Measurements from ENCODE around the gene FMNL2.

DNA sequence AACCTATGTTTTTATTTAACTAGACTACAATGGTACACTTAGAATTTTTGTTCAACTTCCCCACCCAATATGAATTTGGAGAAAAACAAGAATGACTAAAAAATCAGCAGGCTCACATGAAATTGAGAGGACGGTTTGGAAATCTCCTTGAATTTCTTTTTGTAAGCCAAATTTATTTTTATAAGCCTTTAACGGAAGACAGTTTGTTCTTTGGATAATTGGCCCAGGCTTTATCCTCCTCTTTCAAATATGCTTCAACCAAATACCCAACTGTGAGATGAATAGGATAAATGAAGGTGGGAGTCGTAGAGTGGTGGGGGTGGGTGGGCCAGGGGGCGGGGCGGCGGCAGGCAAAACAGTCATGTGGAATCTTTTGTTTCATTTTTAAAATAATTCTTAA is 60.6 kb downstream of the FMNL2 start:
- TF ChIP-seq, protein P1, sequence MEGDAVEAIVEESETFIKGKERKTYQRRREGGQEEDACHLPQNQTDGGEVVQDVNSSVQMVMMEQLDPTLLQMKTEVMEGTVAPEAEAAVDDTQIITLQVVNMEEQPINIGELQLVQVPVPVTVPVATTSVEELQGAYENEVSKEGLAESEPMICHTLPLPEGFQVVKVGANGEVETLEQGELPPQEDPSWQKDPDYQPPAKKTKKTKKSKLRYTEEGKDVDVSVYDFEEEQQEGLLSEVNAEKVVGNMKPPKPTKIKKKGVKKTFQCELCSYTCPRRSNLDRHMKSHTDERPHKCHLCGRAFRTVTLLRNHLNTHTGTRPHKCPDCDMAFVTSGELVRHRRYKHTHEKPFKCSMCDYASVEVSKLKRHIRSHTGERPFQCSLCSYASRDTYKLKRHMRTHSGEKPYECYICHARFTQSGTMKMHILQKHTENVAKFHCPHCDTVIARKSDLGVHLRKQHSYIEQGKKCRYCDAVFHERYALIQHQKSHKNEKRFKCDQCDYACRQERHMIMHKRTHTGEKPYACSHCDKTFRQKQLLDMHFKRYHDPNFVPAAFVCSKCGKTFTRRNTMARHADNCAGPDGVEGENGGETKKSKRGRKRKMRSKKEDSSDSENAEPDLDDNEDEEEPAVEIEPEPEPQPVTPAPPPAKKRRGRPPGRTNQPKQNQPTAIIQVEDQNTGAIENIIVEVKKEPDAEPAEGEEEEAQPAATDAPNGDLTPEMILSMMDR (IDR thresholded peaks at IDR 0.05; ENCODE audit: poor library complexity, severe bottlenecking): no peak
- TF ChIP-seq, protein P2, sequence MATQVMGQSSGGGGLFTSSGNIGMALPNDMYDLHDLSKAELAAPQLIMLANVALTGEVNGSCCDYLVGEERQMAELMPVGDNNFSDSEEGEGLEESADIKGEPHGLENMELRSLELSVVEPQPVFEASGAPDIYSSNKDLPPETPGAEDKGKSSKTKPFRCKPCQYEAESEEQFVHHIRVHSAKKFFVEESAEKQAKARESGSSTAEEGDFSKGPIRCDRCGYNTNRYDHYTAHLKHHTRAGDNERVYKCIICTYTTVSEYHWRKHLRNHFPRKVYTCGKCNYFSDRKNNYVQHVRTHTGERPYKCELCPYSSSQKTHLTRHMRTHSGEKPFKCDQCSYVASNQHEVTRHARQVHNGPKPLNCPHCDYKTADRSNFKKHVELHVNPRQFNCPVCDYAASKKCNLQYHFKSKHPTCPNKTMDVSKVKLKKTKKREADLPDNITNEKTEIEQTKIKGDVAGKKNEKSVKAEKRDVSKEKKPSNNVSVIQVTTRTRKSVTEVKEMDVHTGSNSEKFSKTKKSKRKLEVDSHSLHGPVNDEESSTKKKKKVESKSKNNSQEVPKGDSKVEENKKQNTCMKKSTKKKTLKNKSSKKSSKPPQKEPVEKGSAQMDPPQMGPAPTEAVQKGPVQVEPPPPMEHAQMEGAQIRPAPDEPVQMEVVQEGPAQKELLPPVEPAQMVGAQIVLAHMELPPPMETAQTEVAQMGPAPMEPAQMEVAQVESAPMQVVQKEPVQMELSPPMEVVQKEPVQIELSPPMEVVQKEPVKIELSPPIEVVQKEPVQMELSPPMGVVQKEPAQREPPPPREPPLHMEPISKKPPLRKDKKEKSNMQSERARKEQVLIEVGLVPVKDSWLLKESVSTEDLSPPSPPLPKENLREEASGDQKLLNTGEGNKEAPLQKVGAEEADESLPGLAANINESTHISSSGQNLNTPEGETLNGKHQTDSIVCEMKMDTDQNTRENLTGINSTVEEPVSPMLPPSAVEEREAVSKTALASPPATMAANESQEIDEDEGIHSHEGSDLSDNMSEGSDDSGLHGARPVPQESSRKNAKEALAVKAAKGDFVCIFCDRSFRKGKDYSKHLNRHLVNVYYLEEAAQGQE (IDR thresholded peaks at IDR 0.05; ENCODE audit: borderline replicate concordance): no peak
- TF ChIP-seq TAF1 (IDR thresholded peaks at IDR 0.05; ENCODE audit: low read depth): no peak
